ENCODE measurements around the gene PNPLA1.

DNA sequence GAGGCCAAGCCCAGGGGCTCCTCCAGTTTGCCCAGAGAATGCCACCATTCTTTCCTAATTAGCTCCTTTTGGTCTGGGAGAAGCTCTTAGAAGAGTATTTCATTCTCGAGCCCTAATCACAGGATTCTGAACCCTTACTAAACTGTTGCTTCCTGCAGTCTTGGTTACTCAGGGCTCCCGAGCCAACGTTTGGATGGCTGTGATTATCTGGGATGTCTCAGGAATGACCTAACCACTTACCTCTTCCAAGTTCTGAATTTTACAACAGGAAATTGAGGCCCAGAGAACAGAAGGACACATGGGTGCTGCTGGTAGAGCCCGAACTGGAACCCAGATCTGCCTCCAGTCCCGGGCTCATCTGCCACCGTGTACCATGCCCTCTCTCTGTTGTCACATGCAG lies 22.2 kb upstream of the PNPLA1 start:
- no peak for TF ChIP-seq CEBPB (IDR thresholded peaks at IDR 0.05)
- TF ChIP-seq, protein P1, sequence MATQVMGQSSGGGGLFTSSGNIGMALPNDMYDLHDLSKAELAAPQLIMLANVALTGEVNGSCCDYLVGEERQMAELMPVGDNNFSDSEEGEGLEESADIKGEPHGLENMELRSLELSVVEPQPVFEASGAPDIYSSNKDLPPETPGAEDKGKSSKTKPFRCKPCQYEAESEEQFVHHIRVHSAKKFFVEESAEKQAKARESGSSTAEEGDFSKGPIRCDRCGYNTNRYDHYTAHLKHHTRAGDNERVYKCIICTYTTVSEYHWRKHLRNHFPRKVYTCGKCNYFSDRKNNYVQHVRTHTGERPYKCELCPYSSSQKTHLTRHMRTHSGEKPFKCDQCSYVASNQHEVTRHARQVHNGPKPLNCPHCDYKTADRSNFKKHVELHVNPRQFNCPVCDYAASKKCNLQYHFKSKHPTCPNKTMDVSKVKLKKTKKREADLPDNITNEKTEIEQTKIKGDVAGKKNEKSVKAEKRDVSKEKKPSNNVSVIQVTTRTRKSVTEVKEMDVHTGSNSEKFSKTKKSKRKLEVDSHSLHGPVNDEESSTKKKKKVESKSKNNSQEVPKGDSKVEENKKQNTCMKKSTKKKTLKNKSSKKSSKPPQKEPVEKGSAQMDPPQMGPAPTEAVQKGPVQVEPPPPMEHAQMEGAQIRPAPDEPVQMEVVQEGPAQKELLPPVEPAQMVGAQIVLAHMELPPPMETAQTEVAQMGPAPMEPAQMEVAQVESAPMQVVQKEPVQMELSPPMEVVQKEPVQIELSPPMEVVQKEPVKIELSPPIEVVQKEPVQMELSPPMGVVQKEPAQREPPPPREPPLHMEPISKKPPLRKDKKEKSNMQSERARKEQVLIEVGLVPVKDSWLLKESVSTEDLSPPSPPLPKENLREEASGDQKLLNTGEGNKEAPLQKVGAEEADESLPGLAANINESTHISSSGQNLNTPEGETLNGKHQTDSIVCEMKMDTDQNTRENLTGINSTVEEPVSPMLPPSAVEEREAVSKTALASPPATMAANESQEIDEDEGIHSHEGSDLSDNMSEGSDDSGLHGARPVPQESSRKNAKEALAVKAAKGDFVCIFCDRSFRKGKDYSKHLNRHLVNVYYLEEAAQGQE (IDR thresholded peaks at IDR 0.05; ENCODE audit: low read depth): no peak
- TF ChIP-seq, protein P2, sequence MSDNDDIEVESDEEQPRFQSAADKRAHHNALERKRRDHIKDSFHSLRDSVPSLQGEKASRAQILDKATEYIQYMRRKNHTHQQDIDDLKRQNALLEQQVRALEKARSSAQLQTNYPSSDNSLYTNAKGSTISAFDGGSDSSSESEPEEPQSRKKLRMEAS (IDR thresholded peaks at IDR 0.05): no peak
- TF ChIP-seq TEAD4 (IDR thresholded peaks at IDR 0.05): no peak
- TF ChIP-seq EGR1 (IDR thresholded peaks at IDR 0.05): no peak
- TF ChIP-seq, protein P3, sequence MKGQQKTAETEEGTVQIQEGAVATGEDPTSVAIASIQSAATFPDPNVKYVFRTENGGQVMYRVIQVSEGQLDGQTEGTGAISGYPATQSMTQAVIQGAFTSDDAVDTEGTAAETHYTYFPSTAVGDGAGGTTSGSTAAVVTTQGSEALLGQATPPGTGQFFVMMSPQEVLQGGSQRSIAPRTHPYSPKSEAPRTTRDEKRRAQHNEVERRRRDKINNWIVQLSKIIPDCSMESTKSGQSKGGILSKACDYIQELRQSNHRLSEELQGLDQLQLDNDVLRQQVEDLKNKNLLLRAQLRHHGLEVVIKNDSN (IDR thresholded peaks at IDR 0.05): no peak
- no peak for TF ChIP-seq TAF1 (IDR thresholded peaks at IDR 0.05; ENCODE audit: low read depth)
- TF ChIP-seq RAD21 (IDR thresholded peaks at IDR 0.05; ENCODE audit: low read depth): no peak
- no peak for TF ChIP-seq CREB1 (IDR thresholded peaks at IDR 0.05; ENCODE audit: low read depth)
- TF ChIP-seq YY1 (IDR thresholded peaks at IDR 0.05; ENCODE audit: low read depth): no peak
